ENCODE measurements around the gene AP3D1. TPM values are rescaled to one million over a fixed set of nuclear protein-coding genes. Genes with fewer than 3 reads are reported as not detected.

Gene AP3D1
- total RNA-seq, 1 experiment from 2014 or later: 103 TPM

DNA sequence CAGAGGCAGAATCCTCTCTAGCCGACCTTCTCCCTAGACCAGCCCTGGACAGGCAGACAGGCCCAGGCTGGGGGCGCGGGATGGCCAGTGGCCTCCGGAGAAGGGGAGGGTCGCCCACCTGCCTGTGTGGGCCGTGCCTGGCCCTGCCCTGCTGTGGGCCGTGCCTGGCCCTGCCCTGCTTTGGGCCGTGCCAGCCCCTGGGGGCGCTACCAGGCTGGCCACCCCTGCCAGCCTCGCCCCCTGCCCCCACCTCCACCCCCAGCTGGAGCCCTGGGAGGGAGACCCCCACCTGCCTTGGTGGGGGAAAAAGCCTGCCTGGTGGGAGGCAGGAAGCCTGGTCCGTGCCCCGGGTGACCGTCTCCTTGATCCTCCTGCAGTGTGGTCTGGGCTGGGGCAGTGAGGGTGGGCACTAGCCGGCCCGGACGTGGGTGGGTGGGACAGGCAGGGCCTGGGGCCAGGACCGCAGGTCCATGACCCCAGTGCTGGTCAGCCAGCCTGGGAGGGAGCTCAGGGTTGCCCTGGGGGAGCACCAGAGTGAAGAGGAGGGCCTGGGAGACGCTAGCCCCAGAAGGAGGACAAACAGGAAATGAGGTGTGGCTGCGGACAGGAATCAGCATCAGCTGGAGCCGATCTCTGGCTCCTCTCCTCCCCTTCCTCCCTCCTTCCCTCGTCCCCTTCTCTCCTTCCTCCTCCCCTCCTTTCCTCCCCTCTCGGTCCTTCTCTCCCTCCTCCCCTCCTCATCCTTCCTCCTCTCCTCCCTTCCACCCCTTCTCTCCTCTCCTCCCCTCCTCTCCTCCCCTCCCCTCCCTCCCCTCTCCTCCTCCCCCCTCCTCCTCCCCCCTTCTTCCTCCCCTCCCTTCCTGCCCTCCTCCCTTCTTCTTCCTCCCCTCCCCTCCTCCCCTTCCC, 95.2 kb downstream of the AP3D1 start:
- DNase-seq: peak; percentile 62
- H3K9me2 ChIP-seq (replicated peaks; ENCODE audit: low read length): no peaks in the 10 kb centered on the region
- H4K20me1 ChIP-seq (ENCODE audit: low read length): no peaks in the 10 kb centered on the region
- peak overlapping the region; percentile 57 for H3K9ac ChIP-seq (ENCODE audit: low read length)
- H3K4me1 ChIP-seq (ENCODE audit: insufficient read depth, low read length): peaks cover 40% of the 10 kb centered on the region
- ChIA-PET CTCF (interaction anchor here (0.5 to 0.6 kb wide), 2 partner anchors 21 to 245 kb away, joined by 4 to 8 read pairs; no protein-coding TSS in a partner anchor), POLR2A (ENCODE audit: unreplicated experiment) (no interaction called here)
- TF ChIP-seq, protein P1, sequence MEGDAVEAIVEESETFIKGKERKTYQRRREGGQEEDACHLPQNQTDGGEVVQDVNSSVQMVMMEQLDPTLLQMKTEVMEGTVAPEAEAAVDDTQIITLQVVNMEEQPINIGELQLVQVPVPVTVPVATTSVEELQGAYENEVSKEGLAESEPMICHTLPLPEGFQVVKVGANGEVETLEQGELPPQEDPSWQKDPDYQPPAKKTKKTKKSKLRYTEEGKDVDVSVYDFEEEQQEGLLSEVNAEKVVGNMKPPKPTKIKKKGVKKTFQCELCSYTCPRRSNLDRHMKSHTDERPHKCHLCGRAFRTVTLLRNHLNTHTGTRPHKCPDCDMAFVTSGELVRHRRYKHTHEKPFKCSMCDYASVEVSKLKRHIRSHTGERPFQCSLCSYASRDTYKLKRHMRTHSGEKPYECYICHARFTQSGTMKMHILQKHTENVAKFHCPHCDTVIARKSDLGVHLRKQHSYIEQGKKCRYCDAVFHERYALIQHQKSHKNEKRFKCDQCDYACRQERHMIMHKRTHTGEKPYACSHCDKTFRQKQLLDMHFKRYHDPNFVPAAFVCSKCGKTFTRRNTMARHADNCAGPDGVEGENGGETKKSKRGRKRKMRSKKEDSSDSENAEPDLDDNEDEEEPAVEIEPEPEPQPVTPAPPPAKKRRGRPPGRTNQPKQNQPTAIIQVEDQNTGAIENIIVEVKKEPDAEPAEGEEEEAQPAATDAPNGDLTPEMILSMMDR (conservative IDR thresholded peaks at IDR 0.05; ENCODE audit: low read depth, low read length): 0 out of 2 replicates have a peak, but pooled peaks have one; percentile 33
- no peak for TF ChIP-seq EZH2phosphoT487 (IDR thresholded peaks at IDR 0.05; ENCODE audit: borderline replicate concordance, low read length)
- no peak for TF ChIP-seq EZH2 (IDR thresholded peaks at IDR 0.05; ENCODE audit: low read length, unreplicated experiment)
- H3K36me3 ChIP-seq (ENCODE audit: low read depth, low read length): no peaks in the 10 kb centered on the region
- peak overlapping the region; percentile 42; the same call in 1 of the 2 replicates for H3K4me3 ChIP-seq (ENCODE audit: low read length)
- no TSS peak for BruUV-seq (replicated peaks)
- H2AFZ ChIP-seq (ENCODE audit: low read length): peak overlapping the region; percentile 53; the same call in 1 of the 2 replicates
- ATAC-seq: peak; percentile 25
- H3K27ac ChIP-seq (ENCODE audit: low read length): peak overlapping the region; percentile 67
- no peaks in the 10 kb centered on the region for H3K79me2 ChIP-seq (ENCODE audit: low read length)
- H3K9me3 ChIP-seq (ENCODE audit: low read length): no peaks in the 10 kb centered on the region
- H3K4me2 ChIP-seq (ENCODE audit: low read length): peak overlapping the region; percentile 73
- H3F3A ChIP-seq (ENCODE audit: low read length, unreplicated experiment): no peaks in the 10 kb centered on the region
- intact Hi-C loops (cut with micrococcal nuclease): no loop called here
- H3K27me3 ChIP-seq (ENCODE audit: low read length): no peaks in the 10 kb centered on the region

DNA sequence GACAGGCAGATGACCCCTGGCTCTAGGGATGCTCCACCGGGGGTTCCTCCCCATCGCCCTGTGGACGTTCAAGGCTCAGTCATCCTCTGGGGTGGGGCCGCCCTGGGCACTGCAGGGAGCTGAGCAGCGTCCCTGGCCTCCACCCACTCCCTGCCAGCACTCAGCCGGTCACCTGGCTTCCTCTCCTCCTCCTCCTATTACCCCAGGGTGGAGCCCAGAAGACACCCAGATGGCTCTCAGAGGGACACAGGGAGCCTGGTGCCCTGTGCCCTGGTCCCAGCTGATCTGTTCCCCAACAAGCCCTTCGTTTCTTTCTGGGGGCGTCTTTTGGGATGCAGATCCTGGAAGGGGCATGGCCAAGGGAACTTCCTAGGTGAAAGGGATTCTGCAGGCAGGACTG, 96.6 kb downstream of the AP3D1 start:
- BruUV-seq (replicated peaks): no TSS peak
- Histone ChIP-seq H3K9me2 (replicated peaks; ENCODE audit: low read length) (no peaks in the 10 kb centered on the region), H3K27ac (ENCODE audit: low read length) (no peak overlapping the region), H3K36me3 (ENCODE audit: low read depth, low read length) (no peaks in the 10 kb centered on the region), H3F3A (ENCODE audit: low read length, unreplicated experiment) (no peaks in the 10 kb centered on the region), H4K20me1 (ENCODE audit: low read length) (peaks cover 8% of the 10 kb centered on the region), H3K27me3 (ENCODE audit: low read length) (no peaks in the 10 kb centered on the region), H3K9ac (ENCODE audit: low read length) (no peak overlapping the region), H3K4me1 (ENCODE audit: insufficient read depth, low read length) (peaks cover 27% of the 10 kb centered on the region), H3K4me2 (ENCODE audit: low read length) (no peak overlapping the region), H2AFZ (ENCODE audit: low read length) (no peak overlapping the region), H3K4me3 (ENCODE audit: low read length) (no peak overlapping the region), H3K79me2 (ENCODE audit: low read length) (peaks cover 11% of the 10 kb centered on the region), H3K9me3 (ENCODE audit: low read length) (no peaks in the 10 kb centered on the region)
- POLR2A ChIA-PET (ENCODE audit: unreplicated experiment): no interaction called here
- CTCF ChIA-PET: no interaction called here
- TF ChIP-seq, protein P1 (conservative IDR thresholded peaks at IDR 0.05; ENCODE audit: low read depth, low read length): no peak
- intact Hi-C loops (cut with micrococcal nuclease): no loop called here
- no peak for DNase-seq
- ATAC-seq: no peak

All from PC-3 (cell line).